ENCODE results near the gene TXNRD2. TPM values are rescaled to one million over a fixed set of nuclear protein-coding genes. Genes with fewer than 3 reads are reported as not detected.
"Not testable (repeated sequence)": the region's sequence is repeated elsewhere in the genome, so short reads cannot be mapped to it uniquely, and the experiment has no call there.

Gene TXNRD2
- total RNA-seq, 1 donor from 2014 or later: 50.4 TPM

DNA sequence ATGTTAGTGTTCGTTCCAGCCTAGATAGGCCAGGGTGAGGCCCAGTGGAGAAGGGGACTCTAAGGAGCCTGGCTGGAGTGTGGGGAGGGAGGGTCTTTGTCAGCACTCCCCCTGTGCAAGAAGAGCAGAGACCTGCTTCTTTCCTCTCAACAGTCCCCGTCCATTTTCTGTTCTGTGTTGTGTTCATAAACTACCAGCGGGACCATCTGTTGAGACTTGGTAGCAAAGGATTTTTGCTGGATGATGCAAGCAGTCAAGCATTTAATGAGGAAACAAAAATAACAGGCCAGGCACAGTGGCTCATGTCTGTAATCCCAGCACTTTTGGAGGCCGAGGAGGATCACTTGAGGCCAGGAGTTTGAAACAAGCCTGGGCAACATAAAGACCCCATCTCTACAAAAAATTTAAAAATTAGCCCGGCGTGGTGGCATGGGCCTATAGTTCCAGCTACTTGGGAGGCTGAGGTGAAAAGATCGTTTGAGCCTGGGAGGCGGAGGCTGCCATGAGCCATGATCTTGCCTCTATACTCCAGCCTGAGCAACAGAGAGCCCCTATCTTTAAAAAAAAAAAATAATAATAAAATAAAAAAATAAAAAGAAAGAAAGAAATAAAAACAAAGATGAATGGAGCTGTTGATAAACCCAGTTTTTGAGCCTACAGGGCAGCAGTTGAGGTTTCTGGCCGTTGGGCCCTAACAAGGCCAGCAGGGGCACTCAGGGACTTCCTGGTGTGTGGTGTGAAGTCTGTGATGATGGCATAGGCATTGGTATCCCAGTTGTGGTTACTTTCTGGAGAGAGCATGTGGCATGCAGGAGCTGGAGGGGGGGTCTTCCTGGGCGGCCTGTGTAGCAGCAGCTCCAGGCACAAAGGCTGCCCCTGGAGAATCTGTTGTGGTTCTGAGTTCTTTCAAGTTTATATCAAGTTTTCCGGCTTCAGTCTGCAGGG is 1.7 kb upstream of the TXNRD2 start:
- DNase-seq (ENCODE audit: low read depth): peak; percentile 71
- Histone ChIP-seq H3K4me3 (ENCODE audit: low read depth, low read length) (peak overlapping the region; percentile 60), H3K36me3 (ENCODE audit: control insufficient read depth, insufficient read depth, low read length) (no peaks in the 10 kb centered on the region), H3K27me3 (ENCODE audit: control insufficient read depth, insufficient read depth, low read length) (no peaks in the 10 kb centered on the region)
- TF ChIP-seq CTCF (IDR thresholded peaks at IDR 0.05; ENCODE audit: insufficient read depth, low read length, poor library complexity, severe bottlenecking): no peak

GRCh38 chr22:19942157-19943081 is 801 bp upstream of the TXNRD2 start:
- DNase-seq (ENCODE audit: low read depth): no peak
- H3K4me3 ChIP-seq (ENCODE audit: low read depth, low read length): peak overlapping the region; percentile 60
- no peaks in the 10 kb centered on the region for H3K27me3 ChIP-seq (ENCODE audit: control insufficient read depth, insufficient read depth, low read length)
- H3K36me3 ChIP-seq (ENCODE audit: control insufficient read depth, insufficient read depth, low read length): no peaks in the 10 kb centered on the region
- TF ChIP-seq CTCF (IDR thresholded peaks at IDR 0.05; ENCODE audit: insufficient read depth, low read length, poor library complexity, severe bottlenecking): no peak

DNA sequence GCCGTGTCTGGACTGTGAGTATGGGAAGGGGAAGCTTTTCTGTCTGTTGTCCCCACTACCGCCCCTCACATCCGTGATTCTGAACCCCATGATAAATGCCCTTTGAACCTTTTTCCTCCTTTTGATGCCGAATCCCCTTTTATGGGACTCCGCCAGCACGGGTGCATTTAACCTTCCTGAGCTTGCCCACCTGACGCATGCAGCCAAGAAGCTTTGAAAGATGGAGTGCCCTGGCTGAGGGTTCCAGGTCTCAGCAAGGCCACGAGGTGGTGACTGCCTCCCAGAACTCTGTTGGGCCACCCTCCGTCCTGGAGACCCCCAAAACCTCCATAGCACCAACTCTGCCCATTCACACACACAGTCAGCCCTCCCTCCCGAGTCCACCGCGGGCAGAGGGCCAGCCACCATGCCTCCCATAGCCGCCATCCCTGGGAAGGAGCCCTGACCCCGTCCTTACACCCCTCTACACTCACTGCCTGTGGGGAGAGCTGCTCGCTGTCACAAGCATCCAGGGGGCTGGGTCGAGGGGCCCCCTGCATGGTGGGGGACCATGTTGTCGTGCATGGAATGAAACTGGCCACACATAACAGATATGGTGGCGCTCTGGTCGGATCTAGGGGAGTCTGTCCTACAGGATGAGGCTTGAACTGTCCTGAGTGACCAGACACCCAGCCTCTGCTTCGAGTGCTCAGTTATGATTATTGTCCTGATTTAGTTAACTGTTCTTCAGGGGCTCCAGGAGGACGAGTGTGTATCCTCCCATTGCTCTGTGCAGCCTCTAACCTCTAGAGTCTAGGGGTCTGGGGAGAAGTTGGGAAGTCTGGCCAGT is 868 bp downstream of the TXNRD2 start:
- no peaks in the 10 kb centered on the region for H3K27me3 ChIP-seq (ENCODE audit: control insufficient read depth, insufficient read depth, low read length)
- DNase-seq (ENCODE audit: low read depth): no peak
- H3K4me3 ChIP-seq (ENCODE audit: low read depth, low read length): peak overlapping the region; percentile 60
- no peak for TF ChIP-seq CTCF (IDR thresholded peaks at IDR 0.05; ENCODE audit: insufficient read depth, low read length, poor library complexity, severe bottlenecking)
- no peaks in the 10 kb centered on the region for H3K36me3 ChIP-seq (ENCODE audit: control insufficient read depth, insufficient read depth, low read length)

DNA sequence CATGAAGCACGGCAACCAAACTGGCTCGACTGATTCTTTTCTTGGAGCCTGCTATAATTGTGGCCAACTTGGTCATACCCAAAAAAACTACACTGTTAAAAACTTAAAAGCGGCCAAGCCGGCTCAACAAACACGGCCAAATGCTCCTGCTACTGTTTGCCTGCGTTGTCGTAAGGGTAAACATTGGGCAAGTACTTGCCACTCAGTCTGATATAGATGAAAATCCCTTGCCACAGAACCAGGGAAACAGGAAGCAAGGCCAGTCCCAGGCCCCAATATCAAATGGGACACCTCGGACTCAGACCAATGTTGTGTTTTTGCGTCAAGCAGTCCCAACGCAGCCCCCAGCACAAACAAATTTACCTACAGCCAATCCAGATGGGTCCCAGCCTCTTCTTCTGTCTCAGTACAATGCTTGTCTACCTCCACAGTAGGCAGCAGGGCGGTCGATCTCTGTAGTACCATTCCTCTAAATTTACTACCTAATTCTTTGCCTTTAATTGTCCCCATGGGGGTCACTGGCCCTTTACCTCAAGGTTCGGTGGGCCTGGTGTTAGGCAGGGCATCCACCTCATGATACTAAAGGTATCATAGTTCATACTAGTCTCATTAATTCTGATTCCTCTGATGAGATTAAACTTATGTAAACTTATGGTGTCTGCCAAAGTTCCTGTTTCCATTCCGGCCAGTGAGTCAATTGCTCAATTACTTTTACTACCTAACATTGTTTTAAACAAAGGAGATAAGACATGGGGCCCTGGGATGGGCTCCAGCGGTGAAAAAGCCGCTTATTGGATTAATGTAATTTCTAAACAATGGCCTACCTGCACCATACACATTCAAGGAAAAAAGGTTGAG is 3.8 kb downstream of the TXNRD2 start:
- TF ChIP-seq CTCF (IDR thresholded peaks at IDR 0.05; ENCODE audit: insufficient read depth, low read length, poor library complexity, severe bottlenecking): no peak
- no peak for DNase-seq (ENCODE audit: low read depth)
- H3K27me3 ChIP-seq (ENCODE audit: control insufficient read depth, insufficient read depth, low read length): no peaks in the 10 kb centered on the region

DNA sequence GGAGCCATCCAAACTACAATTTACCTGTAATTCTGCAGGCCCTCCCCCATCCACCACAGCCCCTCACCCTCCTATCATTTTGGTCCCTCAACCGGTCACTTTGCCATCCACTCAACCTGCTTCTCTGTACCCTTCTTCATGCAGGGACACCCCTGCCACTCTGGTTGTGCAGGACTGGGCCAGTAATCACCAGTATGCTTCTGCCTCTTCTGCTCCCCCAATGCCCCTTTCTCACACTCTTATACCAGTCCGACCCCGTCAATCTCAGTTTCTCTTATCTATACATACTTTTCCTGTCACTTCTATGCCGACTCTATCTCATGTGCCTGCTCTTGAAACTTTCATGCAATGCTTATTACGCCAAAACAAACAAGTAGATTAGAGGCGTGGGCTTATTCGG is 5.1 kb downstream of the TXNRD2 start:
- Histone ChIP-seq H3K4me3 (ENCODE audit: low read depth, low read length) (no peak overlapping the region), H3K27me3 (ENCODE audit: control insufficient read depth, insufficient read depth, low read length) (no peaks in the 10 kb centered on the region), H3K36me3 (ENCODE audit: control insufficient read depth, insufficient read depth, low read length) (no peaks in the 10 kb centered on the region)
- DNase-seq (ENCODE audit: low read depth): no peak
- TF ChIP-seq CTCF (IDR thresholded peaks at IDR 0.05; ENCODE audit: insufficient read depth, low read length, poor library complexity, severe bottlenecking): no peak

More for the DNA sequence above, 3.8 kb downstream of the TXNRD2 start:
- Histone ChIP-seq H3K36me3 (ENCODE audit: control insufficient read depth, insufficient read depth, low read length) (no peaks in the 10 kb centered on the region), H3K4me3 (ENCODE audit: low read depth, low read length) (no peak overlapping the region)

DNA sequence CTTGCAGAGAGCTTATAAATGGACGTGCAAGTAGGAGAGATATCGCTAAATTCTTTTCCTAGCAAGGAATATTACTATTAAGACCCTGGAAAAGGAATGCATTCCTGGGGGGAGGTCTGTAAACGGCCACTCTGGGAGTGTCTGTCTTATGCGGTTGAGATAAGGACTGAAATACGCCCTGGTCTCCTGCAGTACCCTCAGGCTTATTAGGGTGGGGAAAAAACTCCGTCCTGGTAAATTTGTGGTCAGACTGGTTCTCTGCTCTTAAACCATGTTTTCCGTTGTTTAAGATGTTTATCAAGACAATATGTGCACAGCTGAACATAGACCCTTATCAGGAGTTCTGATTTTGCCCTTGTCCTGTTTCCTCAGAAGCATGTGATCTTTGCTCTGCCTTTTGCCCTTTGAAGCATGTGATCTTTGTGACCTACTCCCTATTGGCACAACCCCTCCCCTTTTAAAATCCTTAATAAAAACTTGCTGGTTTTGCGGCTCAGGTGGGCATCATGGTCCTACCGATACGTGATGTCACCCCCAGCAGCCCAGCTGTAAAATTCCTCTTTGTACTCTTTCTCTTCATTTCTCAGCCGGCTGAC is 6.4 kb downstream of the TXNRD2 start:
- H3K4me3 ChIP-seq (ENCODE audit: low read depth, low read length): not testable (repeated sequence)

More for the DNA sequence above, 6.4 kb downstream of the TXNRD2 start:
- DNase-seq (ENCODE audit: low read depth); H3K27me3 ChIP-seq (ENCODE audit: control insufficient read depth, insufficient read depth, low read length); H3K36me3 ChIP-seq (ENCODE audit: control insufficient read depth, insufficient read depth, low read length): not testable (repeated sequence)
